ENCODE data around the gene MCC.
"Not testable (repeated sequence)": the region's sequence is repeated elsewhere in the genome, so short reads cannot be mapped to it uniquely, and the experiment has no call there.

The MCC gene

GRCh38 chr5:113099822-113100221, 388.4 kb downstream of the MCC start:
- no peak for DNase-seq

- no peak for DNase-seq
These were observed 389.9 kb downstream of the MCC start for GRCh38 chr5:113098378-113098777.

- no peak for DNase-seq
These were observed 392.4 kb downstream of the MCC start for GRCh38 chr5:113095831-113096230.

GRCh38 chr5:113093558-113093957, 394.7 kb downstream of the MCC start:
- DNase-seq: no peak

- DNase-seq: no peak
These were observed 395.6 kb downstream of the MCC start for GRCh38 chr5:113092683-113093082.

GRCh38 chr5:113091622-113092021, 396.6 kb downstream of the MCC start:
- DNase-seq: no peak

- no peak for DNase-seq
These were observed 397.7 kb downstream of the MCC start for GRCh38 chr5:113090336-113091106.

- no peak for DNase-seq
These were observed 398.5 kb downstream of the MCC start for GRCh38 chr5:113089653-113090335.

- DNase-seq: no peak
These were observed 400.2 kb downstream of the MCC start for GRCh38 chr5:113087976-113088514.

GRCh38 chr5:113085880-113086409, 402.3 kb downstream of the MCC start:
- no peak for DNase-seq

GRCh38 chr5:113085084-113085414, 403.2 kb downstream of the MCC start:
- no peak for DNase-seq

GRCh38 chr5:113084402-113085083, 403.7 kb downstream of the MCC start:
- DNase-seq: no peak

- DNase-seq: no peak
These were observed 404.8 kb downstream of the MCC start for GRCh38 chr5:113083481-113083880.

GRCh38 chr5:113082547-113082905, 405.7 kb downstream of the MCC start:
- no peak for DNase-seq

- DNase-seq: no peak
These were observed 406.2 kb downstream of the MCC start for GRCh38 chr5:113081881-113082546.

- DNase-seq: no peak
These were observed 407.0 kb downstream of the MCC start for GRCh38 chr5:113081091-113081839.

GRCh38 chr5:113076649-113077048, 411.6 kb downstream of the MCC start:
- DNase-seq: not testable (repeated sequence)

- DNase-seq: no peak
These were observed 413.2 kb downstream of the MCC start for GRCh38 chr5:113075019-113075418.

- not testable (repeated sequence) for DNase-seq
These were observed 414.6 kb downstream of the MCC start for GRCh38 chr5:113073629-113074034.

- no peak for DNase-seq
These were observed 416.9 kb downstream of the MCC start for GRCh38 chr5:113071401-113071800.

GRCh38 chr5:113070901-113071300, 417.4 kb downstream of the MCC start:
- no peak for DNase-seq

- DNase-seq: no peak
These were observed 419.7 kb downstream of the MCC start for GRCh38 chr5:113068559-113068958.

All from T-helper 9 cell (primary cell).